Panc1 (cell line): ENCODE measurements around the gene KTN1. TPM values are rescaled to one million over a fixed set of nuclear protein-coding genes. Genes with fewer than 3 reads are reported as not detected.

ENCODE experiments used
- ATAC-seq: fragments of 200-7000 bp; cut with Tn5 transposase; 2 replicates; pipeline ENCODE4 v1.9.1; 2020; ENCODE audit warnings: mild to moderate bottlenecking, moderate library complexity
- BruUV-seq: library from RNA; stranded (reverse); fragments of 400-500 nt; replicated peaks from 2 replicates; lab custom pipeline; 2021; lab: Mats Ljungman, UMichigan
- CTCF ChIA-PET: fragments of 300-600 bp; sonication (Branson Sonifier 250); formaldehyde crosslinking; loops from one replicate; lab custom pipeline; 2022; ENCODE audit warnings: antibody characterized with exemption; lab: Charles Lee
- POLR2A ChIA-PET: fragments of 300-600 bp; sonication (Branson Sonifier 250); formaldehyde crosslinking; loops from one replicate; lab custom pipeline; 2022; ENCODE audit warnings: antibody characterized with exemption; lab: Charles Lee
- DNase-seq: peaks from one replicate; pipeline ENCODE4 v3.0.0-alpha.2; 2010; ENCODE audit warnings: low read depth, low spot score
- H3K27ac ChIP-seq: 2 replicates; pipeline ENCODE4 v1.5.1; 2011; ENCODE audit warnings: mild to moderate bottlenecking, low read length, inconsistent platforms
- H3K27me3 ChIP-seq: fragments of 200-500 bp; sonication (Bioruptor generic); 2 replicates; pipeline ENCODE4 v1.6.0; 2014; ENCODE audit warnings: low read length, inconsistent platforms; ENCODE audit not compliant: control insufficient read depth, insufficient read depth
- H3K36me3 ChIP-seq: fragments of 200-500 bp; sonication (Bioruptor generic); 2 replicates; pipeline ENCODE4 v1.5.1; 2014; ENCODE audit warnings: inconsistent platforms, mild to moderate bottlenecking, low read length, moderate library complexity; ENCODE audit not compliant: control insufficient read depth, insufficient read depth
- H3K4me1 ChIP-seq: 2 replicates; pipeline ENCODE4 v1.5.1; 2011; ENCODE audit warnings: inconsistent platforms, mild to moderate bottlenecking, low read length, moderate library complexity; ENCODE audit not compliant: control insufficient read depth, insufficient read depth
- H3K4me3 ChIP-seq, 2 experiments: 2 replicates each; pipeline ENCODE4 v1.5.1; 2011 to 2012; ENCODE audit warnings: low read depth in 2 of 2, low read length in 2 of 2, mild to moderate bottlenecking in 2 of 2, inconsistent platforms in 1 of 2, moderate library complexity in 1 of 2
- H3K9me3 ChIP-seq: fragments of 200-500 bp; sonication (Bioruptor generic); 2 replicates; pipeline ENCODE4 v1.5.1; 2014; ENCODE audit warnings: low read depth, mild to moderate bottlenecking, inconsistent platforms, low read length, moderate library complexity; ENCODE audit not compliant: control insufficient read depth, insufficient read depth
- POLR2AphosphoS5 ChIP-seq: IDR thresholded peaks from 2 replicates; pipeline ENCODE4 v1.6.1; 2012; ENCODE audit warnings: mild to moderate bottlenecking, low read depth, low read length, moderate library complexity
- REST ChIP-seq, 2 experiments: IDR thresholded peaks; 2 replicates each; pipeline ENCODE4 v1.6.1; 2011 to 2012; ENCODE audit warnings: low read depth in 2 of 2, control low read depth in 1 of 2, low read length in 1 of 2, mild to moderate bottlenecking in 1 of 2, moderate library complexity in 1 of 2; ENCODE audit not compliant: insufficient read depth in 1 of 2
- SIN3A ChIP-seq: IDR thresholded peaks from 2 replicates; pipeline ENCODE4 v1.6.1; 2012; ENCODE audit warnings: low read depth, mild to moderate bottlenecking, low read length, moderate library complexity, borderline replicate concordance; ENCODE audit not compliant: insufficient read depth
- TCF7L2 ChIP-seq: IDR thresholded peaks from 2 replicates; pipeline ENCODE4 v1.6.1; 2011; ENCODE audit warnings: mild to moderate bottlenecking, low read depth, low read length, inconsistent platforms
- in situ Hi-C: cut with HindIII; loops from 2 replicates; pipeline ENCODE4 v1.10.0; 2016; ENCODE audit warnings: low sequenced_read_pairs, low pct_unique_long_range_greater_than_20kb
- intact Hi-C: fragments of 100-400 bp; cut with micrococcal nuclease; formaldehyde crosslinking; loops from one replicate; pipeline ENCODE4 v1.10.0; 2022; ENCODE audit not compliant: unreplicated experiment
- total RNA-seq: library from RNA; stranded (reverse); gene quantifications from one replicate; pipeline ENCODE4 v1.2.1, GENCODE V29; 2021; ENCODE audit not compliant: unreplicated experiment
- TF ChIP-seq, protein P1 (sequence below): fragments of 450-650 bp; IDR thresholded peaks from 2 replicates; pipeline ENCODE4 v1.5.1; 2017; ENCODE audit warnings: mild to moderate bottlenecking

KTN1 gene
- total RNA-seq, 1 experiment from 2014 or later = 310 TPM

GRCh38 chr14:55620277-55620676 is 40.3 kb downstream of the KTN1 start:
- no peak for ATAC-seq
- BruUV-seq = no TSS peak
- intact Hi-C loops = no loop called here
- DNase-seq = no peak
- Histone ChIP-seq H3K27me3 (no peaks in the 10 kb centered on the region), H3K27ac (no peak overlapping the region), H3K9me3 (no peaks in the 10 kb centered on the region), H3K4me1 (no peaks in the 10 kb centered on the region; the same call in 1 of the 2 replicates), H3K36me3 (peaks cover 37% of the 10 kb centered on the region), H3K4me3 (no peak overlapping the region)
- ChIA-PET CTCF (no interaction called here), POLR2A (interaction anchor here (0.6 kb wide), 1 partner anchor 12 kb away, joined by 8 read pairs; no protein-coding TSS in a partner anchor)
- in situ Hi-C loops = no loop called here
- TF ChIP-seq SIN3A (no peak), REST (IDR thresholded peaks at IDR 0.05; ENCODE audit: insufficient read depth in 1 of 2, low read depth in 2 of 2, low read length in 1 of 2) (no peak), POLR2AphosphoS5 (no peak), TCF7L2 (no peak)
- TF ChIP-seq, protein P1, sequence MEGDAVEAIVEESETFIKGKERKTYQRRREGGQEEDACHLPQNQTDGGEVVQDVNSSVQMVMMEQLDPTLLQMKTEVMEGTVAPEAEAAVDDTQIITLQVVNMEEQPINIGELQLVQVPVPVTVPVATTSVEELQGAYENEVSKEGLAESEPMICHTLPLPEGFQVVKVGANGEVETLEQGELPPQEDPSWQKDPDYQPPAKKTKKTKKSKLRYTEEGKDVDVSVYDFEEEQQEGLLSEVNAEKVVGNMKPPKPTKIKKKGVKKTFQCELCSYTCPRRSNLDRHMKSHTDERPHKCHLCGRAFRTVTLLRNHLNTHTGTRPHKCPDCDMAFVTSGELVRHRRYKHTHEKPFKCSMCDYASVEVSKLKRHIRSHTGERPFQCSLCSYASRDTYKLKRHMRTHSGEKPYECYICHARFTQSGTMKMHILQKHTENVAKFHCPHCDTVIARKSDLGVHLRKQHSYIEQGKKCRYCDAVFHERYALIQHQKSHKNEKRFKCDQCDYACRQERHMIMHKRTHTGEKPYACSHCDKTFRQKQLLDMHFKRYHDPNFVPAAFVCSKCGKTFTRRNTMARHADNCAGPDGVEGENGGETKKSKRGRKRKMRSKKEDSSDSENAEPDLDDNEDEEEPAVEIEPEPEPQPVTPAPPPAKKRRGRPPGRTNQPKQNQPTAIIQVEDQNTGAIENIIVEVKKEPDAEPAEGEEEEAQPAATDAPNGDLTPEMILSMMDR = no peak

- ATAC-seq (no peak), DNase-seq (no peak)
- no TSS peak for BruUV-seq
- intact Hi-C loops = no loop called here
- H3K27me3 ChIP-seq = no peaks in the 10 kb centered on the region
- peaks cover 3% of the 10 kb centered on the region; the same call in 1 of the 2 replicates for H3K4me1 ChIP-seq
- no peak overlapping the region for H3K4me3 ChIP-seq
- in situ Hi-C loops = no loop called here
- POLR2A ChIA-PET = no interaction called here
- H3K36me3 ChIP-seq = peaks cover 38% of the 10 kb centered on the region
- CTCF ChIA-PET = no interaction called here
- no peak for TF ChIP-seq TCF7L2
- TF ChIP-seq REST (IDR thresholded peaks at IDR 0.05; ENCODE audit: insufficient read depth in 1 of 2, low read depth in 2 of 2, low read length in 1 of 2) = no peak
- TF ChIP-seq, protein P1 = no peak
- TF ChIP-seq POLR2AphosphoS5 = no peak
- no peak for TF ChIP-seq SIN3A
- no peaks in the 10 kb centered on the region for H3K9me3 ChIP-seq
- H3K27ac ChIP-seq = no peak overlapping the region
Observed at GRCh38 chr14:55620981-55621380, 41.0 kb downstream of the KTN1 start.
